HK-2 (cell line): Measurements from ENCODE around the gene LGALS3.

ENCODE experiments used
- DNase-seq: peaks from one replicate; pipeline ENCODE4 v3.0.0-alpha.2; 2018; ENCODE audit not compliant: unreplicated experiment

Gene LGALS3

GRCh38 chr14:55191203-55192053, 62.4 kb downstream of the LGALS3 start, which contains the start of gene DLGAP5:
TSS of gene DLGAP5 (minus strand) at chr14:55191585. CDS start at chr14:55189179, 2,406 bp downstream.
- DNase-seq: peak; percentile 94

GRCh38 chr14:55192054-55192621, 63.1 kb downstream of the LGALS3 start:
- no peak for DNase-seq

GRCh38 chr14:55194656-55195355, 65.8 kb downstream of the LGALS3 start:
- no peak for DNase-seq
